H9 (cell line): ENCODE results near the gene MBD3L2B. TPM values are rescaled to one million over a fixed set of nuclear protein-coding genes. Genes with fewer than 3 reads are reported as not detected.
"Not testable (repeated sequence)": the region's sequence is repeated elsewhere in the genome, so short reads cannot be mapped to it uniquely, and the experiment has no call there.

ENCODE experiments used
- DNase-seq: peaks from one replicate; pipeline ENCODE4 v3.0.0-alpha.2; 2017
- H2AFZ ChIP-seq: one replicate; pipeline ENCODE4 v1.6.1; 2013; ENCODE audit warnings: mild to moderate bottlenecking, low read length, control low read depth, moderate library complexity
- H2AK5ac ChIP-seq: 2 replicates; pipeline ENCODE4 v1.6.1; 2013; ENCODE audit warnings: low read length, control low read depth, mixed read lengths; ENCODE audit not compliant: insufficient read length
- H2BK120ac ChIP-seq: one replicate; pipeline ENCODE4 v1.6.1; 2013; ENCODE audit warnings: low read depth, mild to moderate bottlenecking, low read length, control low read depth, inconsistent platforms; ENCODE audit not compliant: poor library complexity, severe bottlenecking
- H2BK12ac ChIP-seq: 2 replicates; pipeline ENCODE4 v1.6.1; 2013; ENCODE audit warnings: low read length, control low read depth, mixed read lengths, low read depth; ENCODE audit not compliant: insufficient read length
- H2BK15ac ChIP-seq: 2 replicates; pipeline ENCODE4 v1.6.1; 2013; ENCODE audit warnings: low read depth, low read length, control low read depth
- H2BK20ac ChIP-seq: one replicate; pipeline ENCODE4 v1.6.1; 2013; ENCODE audit warnings: low read depth, mild to moderate bottlenecking, low read length, control low read depth, inconsistent platforms; ENCODE audit not compliant: poor library complexity, severe bottlenecking
- H2BK5ac ChIP-seq: 2 replicates; pipeline ENCODE4 v1.6.1; 2013; ENCODE audit warnings: low read length, control low read depth, mixed read lengths; ENCODE audit not compliant: insufficient read length
- H3K14ac ChIP-seq: 2 replicates; pipeline ENCODE4 v1.6.1; 2013; ENCODE audit warnings: low read length, control low read depth; ENCODE audit not compliant: insufficient read depth
- H3K18ac ChIP-seq: 2 replicates; pipeline ENCODE4 v1.6.1; 2013; ENCODE audit warnings: low read depth, mild to moderate bottlenecking, mixed read lengths, low read length, control low read depth; ENCODE audit not compliant: insufficient read length
- H3K23ac ChIP-seq: 2 replicates; pipeline ENCODE4 v1.6.1; 2013; ENCODE audit warnings: low read length, control low read depth, mixed read lengths, low read depth; ENCODE audit not compliant: insufficient read length
- H3K23me2 ChIP-seq: 2 replicates; pipeline ENCODE4 v1.6.1; 2013; ENCODE audit warnings: low read depth, mild to moderate bottlenecking, mixed read lengths, low read length, control low read depth; ENCODE audit not compliant: insufficient read length, poor library complexity, severe bottlenecking
- H3K27ac ChIP-seq: 2 replicates; pipeline ENCODE4 v1.5.1; 2013; ENCODE audit warnings: low read length, control low read depth, mixed read lengths, low read depth; ENCODE audit not compliant: insufficient read length
- H3K27me3 ChIP-seq: 2 replicates; pipeline ENCODE4 v1.6.1; 2013; ENCODE audit warnings: low read length, control low read depth, inconsistent platforms; ENCODE audit not compliant: insufficient read depth
- H3K4ac ChIP-seq: 2 replicates; pipeline ENCODE4 v1.6.1; 2013; ENCODE audit warnings: low read depth, mild to moderate bottlenecking, control low read depth, inconsistent platforms, low read length, moderate library complexity
- H3K4me1 ChIP-seq: 2 replicates; pipeline ENCODE4 v1.6.1; 2013; ENCODE audit warnings: low read length, control low read depth, inconsistent platforms; ENCODE audit not compliant: insufficient read depth
- H3K4me2 ChIP-seq: 2 replicates; pipeline ENCODE4 v1.6.1; 2013; ENCODE audit warnings: low read length, control low read depth, mixed read lengths; ENCODE audit not compliant: insufficient read length, insufficient read depth
- H3K56ac ChIP-seq: 2 replicates; pipeline ENCODE4 v1.6.1; 2013; ENCODE audit warnings: low read depth, mild to moderate bottlenecking, mixed read lengths, low read length, control low read depth; ENCODE audit not compliant: insufficient read length
- H3K79me1 ChIP-seq: 2 replicates; pipeline ENCODE4 v1.6.1; 2013; ENCODE audit warnings: low read depth, mild to moderate bottlenecking, moderate library complexity, low read length, control low read depth, inconsistent platforms; ENCODE audit not compliant: insufficient read depth, poor library complexity, severe bottlenecking
- H3K79me2 ChIP-seq: 2 replicates; pipeline ENCODE4 v1.6.1; 2013; ENCODE audit warnings: low read length, control low read depth, inconsistent platforms; ENCODE audit not compliant: insufficient read depth
- H3K9ac ChIP-seq: 2 replicates; pipeline ENCODE4 v1.6.1; 2013; ENCODE audit warnings: low read length, control low read depth, mixed read lengths; ENCODE audit not compliant: insufficient read length; ENCODE audit errors: extremely low read depth
- H3K9me3 ChIP-seq: one replicate; pipeline ENCODE4 v1.6.1; 2013; ENCODE audit warnings: low read depth, low read length, inconsistent platforms; ENCODE audit not compliant: control insufficient read depth
- H3T11ph ChIP-seq: one replicate; pipeline ENCODE4 v1.6.1; 2013; ENCODE audit warnings: mild to moderate bottlenecking, low read length, control low read depth, inconsistent platforms
- H4K20me1 ChIP-seq: one replicate; pipeline ENCODE4 v1.6.1; 2013; ENCODE audit not compliant: control insufficient read depth, insufficient read length, insufficient read depth
- H4K5ac ChIP-seq: 2 replicates; pipeline ENCODE4 v1.6.1; 2013; ENCODE audit warnings: low read depth, mild to moderate bottlenecking, mixed read lengths, low read length, control low read depth; ENCODE audit not compliant: insufficient read length
- H4K8ac ChIP-seq: replicated peaks from 2 replicates; pipeline ENCODE4 v1.6.1; 2013; ENCODE audit warnings: low read length, control low read depth, mixed read lengths, low read depth; ENCODE audit not compliant: insufficient read length
- H4K91ac ChIP-seq: 2 replicates; pipeline ENCODE4 v1.6.1; 2013; ENCODE audit warnings: low read depth, mild to moderate bottlenecking, moderate library complexity, mixed read lengths, low read length, control low read depth; ENCODE audit not compliant: insufficient read length
- H3K27ac Mint-ChIP-seq, 3 experiments: 2 replicates in 2 of 3; 3 replicates in 1 of 3; pipeline ENCODE4 v1.8.0; 2020 to 2021; ENCODE audit warnings: mixed read lengths in 3 of 3, mild to moderate bottlenecking in 1 of 3, moderate library complexity in 1 of 3
- H3K27me3 Mint-ChIP-seq: 2 replicates; pipeline ENCODE4 v1.8.0; 2021; ENCODE audit warnings: low read depth, mild to moderate bottlenecking, moderate library complexity, mixed read lengths
- H3K36me3 Mint-ChIP-seq, 3 experiments: 2 replicates in 2 of 3; 3 replicates in 1 of 3; pipeline ENCODE4 v1.8.0; 2020 to 2021; ENCODE audit warnings: low read depth in 3 of 3, mixed read lengths in 3 of 3; ENCODE audit not compliant: insufficient read depth in 1 of 3
- H3K4me1 Mint-ChIP-seq, 2 experiments: 2 replicates each; pipeline ENCODE4 v1.8.0; 2020; ENCODE audit warnings: mixed read lengths in 2 of 2
- H3K4me3 Mint-ChIP-seq, 2 experiments: 2 replicates in 1 of 2; 3 replicates in 1 of 2; pipeline ENCODE4 v1.8.0; 2020 to 2021; ENCODE audit warnings: mild to moderate bottlenecking in 2 of 2, mixed read lengths in 2 of 2, moderate library complexity in 1 of 2
- H3K9me3 Mint-ChIP-seq, 2 experiments: 2 replicates in 1 of 2; 3 replicates in 1 of 2; pipeline ENCODE4 v1.8.0; 2020; ENCODE audit warnings: mild to moderate bottlenecking in 2 of 2, mixed read lengths in 2 of 2, moderate library complexity in 1 of 2
- CTCF ChIP-seq: fragments of 200-600 bp; sonication (generic); conservative IDR thresholded peaks from 3 replicates; pipeline ENCODE4 v1.8.0; 2021; ENCODE audit warnings: antibody characterized with exemption, mild to moderate bottlenecking
- WGBS: extraction: QIAGEN DNeasy Blood & Tissue Kit; methylation state at CpG from one replicate; pipeline ENCODE4 v1.1.7; 2013; ENCODE audit warnings: missing lambda C conversion rate, low lambda C conversion rate, mixed read lengths; ENCODE audit not compliant: insufficient read length; ENCODE audit errors: extremely low coverage; 5-methylcytosine and 5-hydroxymethylcytosine counted together
- total RNA-seq: library from RNA; stranded (reverse); gene quantifications from 2 replicates; pipeline ENCODE4 v1.2.1, GENCODE V29; 2021

Gene MBD3L2B
- total RNA-seq, 1 experiment from 2014 or later, result not detected

- not testable (repeated sequence) for H2BK120ac ChIP-seq, H2BK15ac ChIP-seq, H3K56ac ChIP-seq, H3K27ac ChIP-seq, H4K20me1 ChIP-seq, H3K27ac Mint-ChIP-seq, H3K4me3 Mint-ChIP-seq, H4K5ac ChIP-seq, H2AFZ ChIP-seq, H2BK5ac ChIP-seq, H2AK5ac ChIP-seq, H3K79me2 ChIP-seq, H2BK12ac ChIP-seq, H3K14ac ChIP-seq, H3K4me1 Mint-ChIP-seq, H3K4ac ChIP-seq, H3K9me3 ChIP-seq, H3K4me2 ChIP-seq, H3K23me2 ChIP-seq, H3K27me3 ChIP-seq, H3K79me1 ChIP-seq, H3T11ph ChIP-seq, H3K18ac ChIP-seq, H3K27me3 Mint-ChIP-seq, H4K8ac ChIP-seq, H3K4me1 ChIP-seq, H4K91ac ChIP-seq, H3K9ac ChIP-seq, H3K23ac ChIP-seq, H2BK20ac ChIP-seq
- WGBS, result no CpG with 5 or more reads among the region's 13 CpGs
- DNase-seq, result peak; percentile 69
- Mint-ChIP-seq H3K9me3 (peaks cover 32 to 50% of the 10 kb centered on the region in 2 experiments), H3K36me3 (peaks cover 9 to 19% (median 12%) of the 10 kb centered on the region in 3 experiments)
- peak; percentile 56 for TF ChIP-seq CTCF
These were observed 45.9 kb upstream of the MBD3L2B start for GRCh38 chr19:7067122-7067521.
